PC-3 (cell line): Measurements from ENCODE around the gene BORCS8. TPM values are rescaled to one million over a fixed set of nuclear protein-coding genes. Genes with fewer than 3 reads are reported as not detected.
A peak's percentile ranks its signal among the peaks of the same experiment; 100 is the strongest.

Experiments used
- ATAC-seq: fragments of 200-7000 bp; cut with Tn5 transposase; 2 replicates; pipeline ENCODE4 v1.9.1; 2020; ENCODE audit warnings: mild to moderate bottlenecking, moderate library complexity
- BruUV-seq: library from RNA; stranded (reverse); fragments of 400-500 nt; replicated peaks from 2 replicates; lab custom pipeline; 2021; lab: Mats Ljungman, UMichigan
- CTCF ChIA-PET: fragments of 300-600 bp; sonication (Branson Sonifier 250); formaldehyde crosslinking; loops from one replicate; lab custom pipeline; 2022; ENCODE audit warnings: antibody characterized with exemption; lab: Charles Lee
- POLR2A ChIA-PET: fragments of 300-600 bp; sonication (Branson Sonifier 250); formaldehyde crosslinking; loops from one replicate; lab custom pipeline; 2022; ENCODE audit warnings: antibody characterized with exemption; ENCODE audit not compliant: unreplicated experiment; lab: Charles Lee
- DNase-seq: peaks from one replicate; pipeline ENCODE4 v3.0.0-alpha.2; 2015
- H2AFZ ChIP-seq: fragments of 300-600 bp; sonication (generic); 2 replicates; pipeline ENCODE4 v1.6.0; 2016; ENCODE audit warnings: antibody characterized with exemption, low read length
- H3F3A ChIP-seq: fragments of 300-600 bp; sonication (generic); one replicate; pipeline ENCODE4 v1.6.0; 2017; ENCODE audit warnings: antibody characterized with exemption, low read length, control low read depth, mild to moderate bottlenecking; ENCODE audit not compliant: unreplicated experiment
- H3K27ac ChIP-seq: fragments of 300-600 bp; sonication (generic); 2 replicates; pipeline ENCODE4 v1.5.1; 2016; ENCODE audit warnings: mild to moderate bottlenecking, low read length
- H3K27me3 ChIP-seq: fragments of 300-600 bp; sonication (generic); 2 replicates; pipeline ENCODE4 v1.6.1; 2016; ENCODE audit warnings: low read length, mixed read lengths
- H3K36me3 ChIP-seq: fragments of 300-600 bp; sonication (generic); 2 replicates; pipeline ENCODE4 v1.6.1; 2016; ENCODE audit warnings: low read depth, mixed run types, low read length, mixed read lengths
- H3K4me1 ChIP-seq: fragments of 300-600 bp; sonication (generic); 2 replicates; pipeline ENCODE4 v1.5.1; 2016; ENCODE audit warnings: low read length; ENCODE audit not compliant: insufficient read depth
- H3K4me2 ChIP-seq: fragments of 300-600 bp; sonication (generic); 2 replicates; pipeline ENCODE4 v1.6.0; 2016; ENCODE audit warnings: low read length
- H3K4me3 ChIP-seq: fragments of 300-600 bp; sonication (generic); 2 replicates; pipeline ENCODE4 v1.5.1; 2016; ENCODE audit warnings: mild to moderate bottlenecking, low read length, mixed read lengths
- H3K79me2 ChIP-seq: fragments of 300-600 bp; sonication (generic); 2 replicates; pipeline ENCODE4 v1.6.1; 2017; ENCODE audit warnings: low read length, mixed read lengths
- H3K9ac ChIP-seq: fragments of 300-600 bp; sonication (generic); 2 replicates; pipeline ENCODE4 v1.6.0; 2016; ENCODE audit warnings: mild to moderate bottlenecking, low read length
- H3K9me2 ChIP-seq: fragments of 300-600 bp; sonication (generic); replicated peaks from 2 replicates; pipeline ENCODE4 v1.6.1; 2016; ENCODE audit warnings: mixed run types, low read length, mixed read lengths
- H3K9me3 ChIP-seq: fragments of 300-600 bp; sonication (generic); 2 replicates; pipeline ENCODE4 v1.6.1; 2016; ENCODE audit warnings: low read length, mixed read lengths
- H4K20me1 ChIP-seq: fragments of 300-600 bp; sonication (generic); 2 replicates; pipeline ENCODE4 v1.6.1; 2016; ENCODE audit warnings: low read length, mixed read lengths
- EZH2 ChIP-seq: fragments of 300-600 bp; sonication (generic); IDR thresholded peaks from one replicate; pipeline ENCODE4 v1.6.1; 2017; ENCODE audit warnings: antibody characterized with exemption, mild to moderate bottlenecking, low read length; ENCODE audit not compliant: unreplicated experiment
- EZH2phosphoT487 ChIP-seq: fragments of 300-600 bp; sonication (generic); IDR thresholded peaks from 2 replicates; pipeline ENCODE4 v1.6.1; 2018; ENCODE audit warnings: mild to moderate bottlenecking, antibody characterized with exemption, low read length, borderline replicate concordance
- intact Hi-C: fragments of 100-400 bp; cut with micrococcal nuclease; formaldehyde crosslinking; loops from 2 replicates; pipeline ENCODE4 v1.9.0; 2023
- total RNA-seq: library from RNA; depleted of rRNA; stranded (reverse); fragments of >200 nt; gene quantifications from 2 replicates; pipeline ENCODE4 v1.2.3, GENCODE V29; 2014
- TF ChIP-seq, protein P1 (sequence below): fragments of 300-600 bp; sonication (generic); conservative IDR thresholded peaks from 2 replicates; pipeline ENCODE4 v1.5.1; 2017; ENCODE audit warnings: antibody characterized with exemption, low read depth, mild to moderate bottlenecking, low read length

BORCS8 gene
- total RNA-seq, 1 experiment from 2014 or later = 33.1 TPM

DNA sequence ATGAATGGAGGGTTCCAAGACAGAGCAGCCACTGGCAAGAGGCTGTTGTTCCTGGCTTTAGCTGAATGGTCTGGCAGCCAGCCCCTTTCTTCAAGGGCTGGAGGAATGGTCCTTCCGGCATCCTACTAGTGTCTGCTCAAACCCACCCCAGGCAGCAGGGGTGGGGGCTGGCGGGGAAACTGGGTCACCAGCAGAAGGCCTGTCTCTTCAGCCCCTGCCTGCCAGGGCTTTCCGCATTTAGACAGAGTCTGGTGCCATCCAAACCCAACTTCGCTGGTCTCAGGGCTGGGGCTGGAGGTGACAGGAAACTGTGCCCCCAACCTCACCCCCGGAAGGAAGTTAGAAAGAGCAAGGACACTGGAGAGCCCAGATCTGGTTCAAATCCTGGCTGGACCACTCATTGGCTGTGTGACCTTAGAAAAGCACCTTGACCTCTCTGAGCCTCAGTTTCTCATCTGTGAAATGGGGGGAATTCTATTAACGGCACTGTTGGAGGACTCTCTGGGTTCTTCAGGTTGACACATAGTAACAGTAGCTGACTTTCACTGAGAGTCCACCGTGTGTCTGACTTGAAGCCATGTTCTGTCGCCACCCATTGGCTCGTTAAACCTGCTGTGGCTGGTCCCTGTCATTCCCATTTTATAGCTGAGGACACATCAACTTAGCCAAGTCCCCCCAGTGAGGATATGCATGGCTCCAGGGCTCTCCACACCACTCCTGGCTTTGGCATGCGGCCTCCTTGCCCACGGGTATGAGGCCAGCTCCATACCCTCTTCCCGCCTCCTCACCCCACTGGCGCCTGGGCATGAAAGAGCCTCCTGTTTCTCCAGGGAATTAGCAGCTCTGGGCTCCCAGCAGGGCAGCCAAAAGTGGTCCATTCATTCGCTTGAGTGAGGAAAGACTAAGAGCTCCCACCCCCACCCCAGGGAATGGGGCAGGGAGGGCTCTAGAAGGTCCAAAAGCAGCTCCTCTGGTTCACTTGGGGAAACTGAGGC, 13.8 kb upstream of the BORCS8 start:
- Histone ChIP-seq H3F3A (no peaks in the 10 kb centered on the region), H3K36me3 (peaks cover 8% of the 10 kb centered on the region), H3K4me2 (no peak overlapping the region), H3K9me2 (no peaks in the 10 kb centered on the region), H3K9me3 (no peaks in the 10 kb centered on the region), H3K79me2 (peaks cover 20% of the 10 kb centered on the region), H3K27ac (no peak overlapping the region), H2AFZ (no peak overlapping the region), H3K9ac (no peak overlapping the region), H4K20me1 (no peaks in the 10 kb centered on the region), H3K4me1 (peaks cover 13% of the 10 kb centered on the region), H3K27me3 (no peaks in the 10 kb centered on the region), H3K4me3 (no peak overlapping the region)
- ChIA-PET POLR2A (no interaction called here), CTCF (no interaction called here)
- DNase-seq = no peak
- ATAC-seq = no peak
- BruUV-seq = no TSS peak
- TF ChIP-seq EZH2phosphoT487 (no peak), EZH2 (no peak)
- TF ChIP-seq, protein P1, sequence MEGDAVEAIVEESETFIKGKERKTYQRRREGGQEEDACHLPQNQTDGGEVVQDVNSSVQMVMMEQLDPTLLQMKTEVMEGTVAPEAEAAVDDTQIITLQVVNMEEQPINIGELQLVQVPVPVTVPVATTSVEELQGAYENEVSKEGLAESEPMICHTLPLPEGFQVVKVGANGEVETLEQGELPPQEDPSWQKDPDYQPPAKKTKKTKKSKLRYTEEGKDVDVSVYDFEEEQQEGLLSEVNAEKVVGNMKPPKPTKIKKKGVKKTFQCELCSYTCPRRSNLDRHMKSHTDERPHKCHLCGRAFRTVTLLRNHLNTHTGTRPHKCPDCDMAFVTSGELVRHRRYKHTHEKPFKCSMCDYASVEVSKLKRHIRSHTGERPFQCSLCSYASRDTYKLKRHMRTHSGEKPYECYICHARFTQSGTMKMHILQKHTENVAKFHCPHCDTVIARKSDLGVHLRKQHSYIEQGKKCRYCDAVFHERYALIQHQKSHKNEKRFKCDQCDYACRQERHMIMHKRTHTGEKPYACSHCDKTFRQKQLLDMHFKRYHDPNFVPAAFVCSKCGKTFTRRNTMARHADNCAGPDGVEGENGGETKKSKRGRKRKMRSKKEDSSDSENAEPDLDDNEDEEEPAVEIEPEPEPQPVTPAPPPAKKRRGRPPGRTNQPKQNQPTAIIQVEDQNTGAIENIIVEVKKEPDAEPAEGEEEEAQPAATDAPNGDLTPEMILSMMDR = no peak
- intact Hi-C loops = no loop called here

DNA sequence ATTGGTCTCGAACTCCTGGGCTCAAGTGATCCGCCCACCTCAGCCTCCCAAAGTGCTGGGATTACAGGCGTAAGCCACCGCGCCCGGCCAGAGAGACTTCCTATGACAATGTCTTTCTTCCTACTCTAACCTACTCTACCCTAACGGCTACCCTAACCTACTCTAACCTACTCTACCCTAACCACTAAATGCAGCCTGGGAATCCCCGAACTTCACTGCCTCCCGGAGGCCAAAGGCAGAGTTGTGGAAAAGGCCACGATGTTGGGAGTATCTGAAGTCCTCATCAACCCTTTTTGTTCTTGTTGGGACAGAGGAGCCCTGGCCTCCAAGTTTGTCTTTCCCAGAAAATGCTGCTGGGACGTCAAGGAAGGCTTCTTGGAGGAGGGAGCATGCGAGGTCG, 12.2 kb upstream of the BORCS8 start:
- Histone ChIP-seq H3K4me2 (no peak overlapping the region), H3K9ac (no peak overlapping the region), H3F3A (no peaks in the 10 kb centered on the region), H4K20me1 (no peaks in the 10 kb centered on the region), H2AFZ (no peak overlapping the region), H3K4me1 (peaks cover 13% of the 10 kb centered on the region), H3K79me2 (peaks cover 20% of the 10 kb centered on the region), H3K9me3 (no peaks in the 10 kb centered on the region), H3K27me3 (no peaks in the 10 kb centered on the region), H3K27ac (no peak overlapping the region), H3K4me3 (no peak overlapping the region), H3K36me3 (peaks cover 8% of the 10 kb centered on the region), H3K9me2 (no peaks in the 10 kb centered on the region)
- intact Hi-C loops = no loop called here
- DNase-seq (peak; percentile 20), ATAC-seq (no peak)
- TF ChIP-seq, protein P1 = no peak; the same call in 1 of the 2 replicates
- no peak for TF ChIP-seq EZH2
- TF ChIP-seq EZH2phosphoT487 = no peak
- ChIA-PET CTCF (interaction anchor here (0.6 kb wide), 1 partner anchor 264 kb away, joined by 10 read pairs; no protein-coding TSS in a partner anchor), POLR2A (no interaction called here)
- no TSS peak for BruUV-seq
